ENCODE results near the gene GRID2.

GRID2 gene

DNA sequence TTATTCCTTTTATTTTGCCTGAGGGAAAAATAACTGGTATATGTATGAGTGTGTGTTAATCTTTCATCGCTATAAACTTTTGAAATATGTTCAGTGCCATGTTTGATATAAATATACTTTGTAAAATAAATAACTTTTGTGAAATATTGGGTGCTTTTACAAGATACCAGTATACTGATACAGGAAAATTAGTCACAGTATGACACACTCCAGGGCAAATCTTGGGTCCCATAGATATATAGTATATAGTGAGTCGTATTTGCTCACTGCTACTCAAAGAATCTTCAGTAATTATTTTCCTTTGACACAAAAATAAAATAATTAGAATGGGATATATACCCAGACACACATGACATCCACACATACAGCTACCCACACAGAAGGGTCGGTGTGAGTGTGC, 472.3 kb downstream of the GRID2 start:
- no peak for DNase-seq

DNA sequence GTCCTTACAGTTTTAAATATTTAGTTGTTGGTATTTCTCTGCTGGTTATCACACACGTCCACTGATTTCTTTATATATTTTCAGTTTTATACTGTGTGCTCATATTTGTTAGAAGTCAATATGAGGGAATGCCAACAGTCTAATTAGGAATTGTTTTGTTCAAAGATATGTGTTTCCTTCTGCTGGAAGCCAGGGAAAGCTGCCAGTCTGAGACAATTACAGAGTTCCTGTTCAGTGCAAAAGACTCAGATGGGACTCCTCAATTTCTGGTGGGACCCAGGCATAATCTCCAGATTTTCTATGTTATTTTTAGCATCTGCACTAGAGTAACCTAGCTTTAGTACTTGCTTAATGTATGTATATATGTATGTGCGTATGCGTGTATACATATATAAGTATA, 486.0 kb downstream of the GRID2 start:
- no peak for DNase-seq

DNA sequence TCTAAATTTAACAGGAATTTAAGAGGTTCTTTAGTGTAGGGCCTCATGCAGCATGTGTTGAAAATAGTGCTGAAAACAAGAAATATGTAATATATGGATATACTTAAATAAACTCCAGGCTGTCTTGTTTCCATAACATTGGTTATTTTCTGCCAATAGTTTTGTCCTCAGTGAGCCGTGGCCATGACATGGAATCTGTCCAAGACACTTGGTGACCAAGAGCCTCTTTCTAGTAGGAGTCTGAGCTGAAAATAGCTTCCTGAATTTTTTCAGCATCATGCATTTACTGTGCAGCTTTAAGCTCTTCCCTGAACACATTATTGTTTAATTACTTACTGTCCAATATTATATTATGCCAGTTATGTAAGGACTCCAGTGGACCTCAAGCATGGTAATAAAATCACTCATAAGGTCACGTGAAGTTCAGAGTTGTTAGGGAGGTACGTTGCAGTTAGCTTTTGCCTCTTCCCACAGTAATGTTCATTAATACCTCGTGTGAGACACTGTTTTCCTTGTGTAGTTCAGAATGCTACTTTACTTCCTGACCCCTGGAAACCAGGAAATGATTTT, 488.2 kb downstream of the GRID2 start:
- DNase-seq: no peak

DNA sequence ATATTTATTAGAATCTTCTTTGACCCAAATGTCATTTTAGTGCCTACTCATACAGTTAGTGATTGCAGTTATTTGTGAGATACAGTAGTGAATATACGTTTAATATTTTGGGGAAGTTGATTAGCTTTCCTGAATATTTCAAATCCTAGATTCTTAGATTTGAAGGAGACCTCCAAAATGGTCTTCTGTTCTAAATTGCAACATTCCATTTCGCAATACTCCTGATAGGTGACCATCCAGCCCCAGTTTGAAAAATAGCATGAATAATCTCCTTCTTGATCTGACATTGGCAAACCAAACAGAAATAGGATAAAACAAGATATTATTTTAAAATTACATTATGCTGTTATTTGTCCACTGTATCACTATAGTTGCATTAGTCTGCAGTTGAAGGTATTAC, 505.6 kb downstream of the GRID2 start:
- DNase-seq: no peak

DNA sequence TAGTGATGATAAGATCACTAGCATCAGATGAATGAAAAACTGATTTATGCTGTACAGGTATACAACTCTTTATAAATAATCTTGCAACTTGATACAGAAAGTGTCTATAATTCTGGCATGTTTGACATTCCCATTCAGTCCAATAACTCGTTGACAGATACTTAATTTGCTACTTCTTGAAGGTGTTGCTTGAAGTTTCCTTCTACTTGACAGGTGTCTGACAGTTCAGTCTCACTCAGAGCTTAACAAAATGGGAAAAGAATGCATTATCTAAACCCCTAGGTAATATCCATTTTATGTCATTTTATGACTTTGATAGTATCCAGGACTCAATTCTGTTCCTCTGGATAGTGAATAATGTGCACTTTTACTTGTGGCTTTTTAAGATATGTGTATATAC, 508.9 kb downstream of the GRID2 start:
- no peak for DNase-seq

DNA sequence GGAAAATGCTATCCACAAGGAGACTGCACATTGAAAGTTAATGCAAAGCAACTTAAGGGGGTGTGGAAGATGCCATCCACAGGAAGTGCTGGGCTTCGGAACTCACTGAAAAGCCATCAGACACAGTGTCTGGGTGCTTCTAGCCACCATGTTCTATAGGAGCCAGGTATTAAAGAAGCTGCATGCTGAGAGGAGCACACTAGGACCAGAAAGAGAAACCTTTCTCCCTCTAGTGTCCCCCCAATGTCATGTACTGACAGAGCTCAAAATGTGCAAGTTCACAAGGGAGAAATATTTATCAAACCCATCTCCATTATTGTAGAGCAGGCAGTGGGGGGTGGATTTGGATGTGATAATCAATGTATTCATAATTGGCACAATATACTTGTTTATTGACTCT, 510.9 kb downstream of the GRID2 start:
- no peak for DNase-seq

DNA sequence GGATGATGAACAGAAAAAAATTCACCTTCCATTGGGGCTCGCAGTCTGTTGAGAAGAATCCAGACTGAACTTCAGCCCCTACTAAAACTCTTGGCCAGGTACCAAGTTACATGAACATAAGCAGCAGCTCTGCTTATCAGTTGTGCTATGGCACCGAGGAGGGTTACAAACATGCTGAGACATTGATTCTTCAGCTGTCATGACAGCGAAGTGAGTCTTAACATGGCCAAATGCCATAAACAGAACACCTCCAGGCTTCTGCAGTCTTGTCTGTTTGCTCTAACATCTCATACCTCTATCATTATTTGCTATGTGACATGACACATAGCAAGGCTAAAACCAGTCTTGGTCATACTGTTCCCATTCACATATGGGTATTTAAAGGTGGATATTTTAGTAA, 521.5 kb downstream of the GRID2 start:
- DNase-seq: no peak

DNA sequence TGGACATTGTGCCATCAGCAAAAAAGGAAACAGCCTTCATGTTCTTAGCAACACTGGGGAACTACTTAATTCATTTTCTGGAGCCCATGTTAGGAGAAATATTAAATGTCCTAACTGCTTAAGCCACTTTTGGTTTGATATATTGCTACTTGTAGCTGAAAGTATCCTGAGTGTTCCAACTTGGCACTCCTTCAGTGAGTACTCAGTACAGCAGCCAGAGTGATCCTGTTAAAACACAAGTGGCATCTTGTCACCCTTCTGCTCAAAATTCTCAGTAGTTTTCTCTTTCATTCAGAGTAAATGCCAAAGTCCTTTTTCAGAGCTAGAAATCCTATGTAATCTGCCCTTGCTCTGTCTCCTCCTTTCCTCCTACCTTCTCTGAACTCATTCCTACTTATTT, 522.0 kb downstream of the GRID2 start:
- no peak for DNase-seq

- DNase-seq: no peak
Observed at GRCh38 chr4:92830771-92831170, 527.0 kb downstream of the GRID2 start.

- DNase-seq: no peak
Observed at GRCh38 chr4:92840880-92841279, 537.1 kb downstream of the GRID2 start.

GRCh38 chr4:92843784-92844183, 540.0 kb downstream of the GRID2 start:
- DNase-seq: no peak

GRCh38 chr4:92847026-92847425, 543.3 kb downstream of the GRID2 start:
- no peak for DNase-seq

GRCh38 chr4:92862509-92862908, 558.7 kb downstream of the GRID2 start:
- DNase-seq: no peak

DNA sequence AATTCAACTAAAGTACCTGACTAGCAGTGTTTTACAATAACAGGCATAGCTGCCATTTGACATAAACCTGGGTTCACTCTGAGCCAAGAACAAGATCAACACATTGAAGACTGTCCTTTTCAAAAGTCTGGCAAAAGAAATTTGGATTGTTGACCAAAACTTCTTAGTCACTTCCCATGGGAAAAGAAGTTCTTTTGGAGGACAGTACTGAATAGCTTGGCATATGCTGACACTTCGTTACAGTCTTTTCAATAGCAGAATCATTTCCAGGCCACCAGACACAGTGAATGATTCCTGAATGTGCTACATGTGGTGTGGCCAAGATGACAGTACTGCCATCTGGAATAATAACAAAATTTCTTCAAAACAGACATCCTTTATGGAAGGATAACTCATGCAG, 560.3 kb downstream of the GRID2 start:
- DNase-seq: no peak

- DNase-seq: no peak
Observed at GRCh38 chr4:92872604-92873003, 568.8 kb downstream of the GRID2 start.

DNA sequence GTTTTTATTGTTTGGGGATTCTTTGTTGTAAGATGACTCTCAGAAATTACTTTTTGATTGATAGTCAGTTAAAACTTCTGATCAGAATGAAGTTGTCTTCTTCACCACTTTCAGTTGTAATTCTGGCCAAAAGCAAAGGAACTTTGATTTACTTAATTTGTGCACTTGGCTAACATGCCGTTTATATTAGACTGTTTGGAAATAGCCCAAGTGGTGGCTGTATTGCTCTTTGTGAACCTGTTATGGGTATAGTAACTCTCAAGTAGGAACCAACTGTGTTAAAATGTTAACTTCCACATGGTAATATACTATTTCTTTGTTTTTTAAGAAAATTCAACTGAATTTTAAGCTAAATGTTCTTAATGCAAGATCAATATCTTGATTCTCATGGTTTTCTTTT, 581.9 kb downstream of the GRID2 start:
- DNase-seq: no peak

DNA sequence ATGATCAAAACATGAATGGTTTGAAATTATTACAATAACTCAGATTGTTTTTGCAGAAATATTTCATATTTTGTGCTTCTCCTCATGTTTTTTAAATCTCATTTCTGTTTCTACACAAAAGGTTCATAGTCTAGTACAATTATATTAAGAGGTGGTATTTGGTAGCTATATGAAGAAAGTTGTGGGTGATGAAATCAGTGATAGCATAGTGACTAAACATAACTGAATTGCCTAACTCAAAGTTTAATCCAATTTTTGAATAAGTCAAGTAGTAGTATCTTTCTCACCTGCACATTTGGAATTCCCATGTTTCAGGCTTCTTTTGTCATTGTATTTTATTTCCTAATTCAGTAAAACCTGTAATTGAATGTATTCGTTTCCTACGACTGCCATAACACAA, 648.7 kb downstream of the GRID2 start:
- no peak for DNase-seq

DNA sequence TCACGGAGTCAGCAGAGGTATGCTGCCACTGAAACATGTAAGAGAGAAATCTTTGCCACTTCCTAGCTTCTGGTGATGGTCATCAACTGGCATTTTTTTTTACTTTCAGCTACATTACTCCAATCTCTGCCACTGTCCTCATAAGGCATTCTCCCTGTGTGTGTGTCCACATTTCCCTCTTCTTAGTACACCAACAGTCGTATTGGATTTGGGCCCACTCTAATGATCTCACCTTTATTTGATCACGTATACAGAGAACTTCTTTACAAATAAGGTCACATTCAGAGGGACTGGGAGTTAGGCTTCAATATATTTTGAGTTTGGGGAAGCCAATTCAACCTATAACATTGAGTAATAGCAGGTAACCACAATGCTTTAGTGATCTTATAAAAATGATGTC, 649.1 kb downstream of the GRID2 start:
- no peak for DNase-seq

DNA sequence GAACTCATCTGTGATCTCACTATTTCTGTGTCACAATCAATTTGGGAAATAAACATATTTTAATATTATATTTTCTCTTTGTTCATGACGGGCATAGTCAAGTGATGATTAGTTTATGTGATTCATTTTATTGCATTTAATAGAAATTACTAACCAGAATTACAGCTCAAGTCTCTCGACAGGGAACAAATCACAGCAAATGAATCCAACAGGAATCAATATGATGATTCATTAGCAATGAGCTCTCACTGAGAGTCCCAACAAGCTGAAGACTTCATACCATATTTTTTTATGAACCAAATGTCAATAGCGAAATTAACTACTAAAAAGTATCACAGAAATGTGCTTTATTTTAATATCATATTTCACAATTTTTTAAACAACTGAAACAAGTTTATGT, 649.7 kb downstream of the GRID2 start:
- DNase-seq: no peak

- DNase-seq: no peak
Observed at GRCh38 chr4:92961881-92962280, 658.1 kb downstream of the GRID2 start.

- no peak for DNase-seq
Observed at GRCh38 chr4:92962831-92963230, 659.1 kb downstream of the GRID2 start.

DNA sequence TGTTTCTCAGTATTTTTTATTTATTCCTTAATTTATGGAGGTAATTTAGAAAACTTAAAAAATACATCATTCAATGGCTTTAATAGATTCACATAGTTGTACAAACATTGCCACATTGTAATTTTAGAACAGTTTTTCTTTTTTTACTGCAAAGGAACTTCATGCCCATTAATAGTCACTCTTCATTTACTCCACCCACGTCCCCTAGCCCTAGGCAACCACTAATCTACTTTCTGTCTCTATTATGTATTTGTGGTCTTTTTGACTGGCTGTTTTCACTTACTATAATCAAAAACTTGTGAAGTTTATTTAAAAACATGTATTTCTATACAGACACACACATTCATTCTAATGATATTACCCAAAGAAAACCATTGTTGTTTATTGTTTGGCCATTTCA, 664.8 kb downstream of the GRID2 start:
- no peak for DNase-seq

GRCh38 chr4:92968996-92969395, 665.2 kb downstream of the GRID2 start:
- no peak for DNase-seq

DNA sequence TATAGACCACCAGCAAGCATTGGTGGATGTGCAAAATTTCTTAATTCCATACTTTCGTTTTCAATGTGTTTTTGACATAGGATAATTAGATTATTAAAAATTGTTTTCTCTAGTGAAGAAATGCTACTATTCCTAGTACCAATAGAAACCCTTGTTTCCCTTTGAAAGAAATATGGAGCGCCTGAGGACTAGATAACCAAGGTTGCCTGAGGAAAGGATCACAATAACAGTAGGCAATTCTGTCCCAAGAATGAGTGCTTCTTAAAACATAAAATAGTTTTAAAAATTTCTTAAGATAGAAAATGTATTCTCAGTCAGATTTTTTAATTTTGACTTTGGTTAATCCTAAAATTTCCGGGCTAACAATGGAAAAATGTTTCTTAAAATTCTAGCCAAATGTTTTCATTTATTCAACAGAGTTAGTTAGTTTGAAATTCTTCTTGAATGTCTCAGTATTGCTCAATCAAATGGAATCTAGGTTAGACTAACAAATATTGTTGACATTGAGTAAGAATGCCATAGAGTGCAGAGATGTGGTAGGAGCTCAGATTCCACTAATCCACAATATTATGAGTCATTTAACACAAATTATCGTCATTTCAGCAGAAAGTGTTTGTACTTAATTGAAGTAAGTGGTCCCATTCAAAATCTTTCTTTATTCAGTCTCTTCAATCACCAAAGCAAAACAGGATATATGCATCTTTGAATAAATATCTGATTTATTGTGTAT, 666.0 kb downstream of the GRID2 start:
- no peak for DNase-seq

DNA sequence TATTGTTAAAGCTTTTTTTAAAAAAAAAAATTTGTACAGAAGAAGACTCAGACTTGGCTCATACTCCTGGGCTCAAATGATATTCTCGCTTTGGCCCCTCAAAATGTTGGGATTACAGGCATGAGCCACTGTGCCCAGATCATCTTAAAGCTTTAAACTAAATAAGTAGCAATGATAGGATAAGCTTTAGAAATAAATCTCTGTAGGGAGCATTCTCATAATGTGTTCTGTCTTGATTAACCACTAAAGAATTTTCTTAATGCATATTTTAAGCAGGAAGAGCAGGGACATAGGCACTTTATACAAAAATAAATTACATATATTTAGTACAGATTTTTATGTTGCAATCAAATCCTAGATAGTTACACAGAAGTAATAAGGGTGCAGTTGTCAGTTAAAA, 667.2 kb downstream of the GRID2 start:
- DNase-seq: no peak
